ENCODE results near the gene TARS1. TPM values are rescaled to one million over a fixed set of nuclear protein-coding genes. Genes with fewer than 3 reads are reported as not detected.

TARS1 gene
- 101 and 118 TPM in 2 replicates for total RNA-seq (2014; rRNA removed; shearing (Covaris generic))
- total RNA-seq (2022) = 96.9 and 105 TPM in 2 replicates
- percentile 88 among the genes with signal in this experiment for Bru-seq, nascent RNA
- BruChase-seq, experiment 1, labeled RNA remaining after a 6-hour chase = percentile 81 among the genes with signal in this experiment
- percentile 89 among the genes with signal in this experiment for BruChase-seq, experiment 2, labeled RNA remaining after a 2-hour chase
- long read RNA-seq, full-length matches to known transcripts = 208 of 236 reads
- long read RNA-seq, partial matches to known transcripts = 9 of 236 reads
- long read RNA-seq, other reads (novel, unspliced or antisense) = 19 of 236 reads

DNA sequence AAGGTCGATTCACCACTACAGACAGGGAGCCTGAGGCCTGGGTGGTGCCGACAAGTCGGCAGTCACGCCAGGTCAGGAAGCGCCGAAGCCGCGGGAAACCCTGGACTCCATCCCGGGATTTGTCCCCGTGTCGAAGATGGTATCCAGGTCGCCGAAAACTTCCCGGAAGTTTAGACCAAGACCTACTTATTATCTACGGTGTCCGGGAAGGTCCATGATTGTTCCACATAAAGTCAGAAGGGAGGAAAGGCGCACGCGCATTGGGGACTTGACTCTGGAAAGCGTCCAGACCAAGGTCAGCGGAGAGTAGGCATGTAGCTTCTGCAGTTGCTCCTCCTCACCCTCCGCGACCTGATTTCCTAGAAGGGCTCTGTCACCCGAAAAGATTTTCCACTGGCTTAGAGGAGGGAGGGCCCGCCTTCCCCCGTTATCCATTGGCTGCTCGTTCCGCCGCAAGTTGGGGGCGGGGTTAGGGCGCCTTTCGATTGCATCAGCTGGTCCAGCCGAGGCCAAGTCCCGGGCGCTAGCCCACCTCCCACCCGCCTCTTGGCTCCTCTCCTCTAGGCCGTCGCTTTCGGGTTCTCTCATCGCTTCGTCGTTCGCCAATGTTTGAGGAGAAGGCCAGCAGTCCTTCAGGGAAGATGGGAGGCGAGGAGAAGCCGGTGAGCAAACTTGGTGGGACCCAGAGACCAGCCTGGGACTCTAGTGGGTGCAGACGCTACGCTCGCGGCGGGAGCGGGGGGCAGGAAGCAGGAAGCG lies at the start of gene TARS1:
Gene TARS1, plus strand, starts transcription at position 484 of the 759 bp plus-strand sequence. Its CDS starts 122 bp downstream, at position 606.
- no peaks in the 10 kb centered on the region for H3K9me2 ChIP-seq (ENCODE audit: insufficient read depth, low read length)
- CTCF ChIA-PET (ENCODE audit: unreplicated experiment) = no interaction called here
- intact Hi-C loops (cut with micrococcal nuclease; ENCODE audit: unreplicated experiment) = loop anchor here (5.0 to 10.0 kb wide), 4 partner anchors 564 to 1906 kb away; partner anchors contain the start of genes AMACR, BRIX1, C5orf22 and DROSHA

DNA sequence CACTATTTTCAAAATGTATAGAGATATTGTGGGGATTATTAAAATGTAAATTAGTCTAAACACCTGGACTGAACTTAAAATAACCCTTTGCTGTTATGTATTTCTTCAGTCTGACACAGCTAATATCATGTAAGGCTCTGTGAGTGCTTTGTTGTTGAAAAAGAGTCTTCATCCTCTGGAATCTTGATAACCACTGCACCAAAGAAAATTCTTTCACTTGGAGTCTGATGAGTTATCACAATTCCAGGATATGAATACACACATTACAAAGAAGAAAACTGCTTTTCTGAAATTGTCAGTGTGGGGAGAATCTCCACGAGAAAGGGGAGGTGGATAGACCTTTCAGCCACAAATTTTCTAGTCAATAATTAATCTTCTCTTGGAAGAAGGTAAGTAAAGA lies 42.3 kb upstream of the TARS1 start:
- POLR2A ChIA-PET = no interaction called here

More for the DNA sequence above, at the start of gene TARS1:
- peaks cover 15% of the 10 kb centered on the region for H3K4me1 ChIP-seq (ENCODE audit: insufficient read depth, low read length, poor library complexity, severe bottlenecking)
- H4K20me1 ChIP-seq (ENCODE audit: insufficient read depth, low read length) = peaks cover 19% of the 10 kb centered on the region; the same call in 1 of the 2 replicates
- no TSS peak for BruUV-seq (replicated peaks)
- no peaks in the 10 kb centered on the region for H3K9me3 ChIP-seq (ENCODE audit: low read length)
- peak within 1 kb of the TSS; percentile 66 for H3K27ac ChIP-seq (ENCODE audit: low read depth, low read length, poor library complexity, severe bottlenecking)
- peak; percentile 96 for DNase-seq (ENCODE audit: low spot score)
- H3K36me3 ChIP-seq (ENCODE audit: insufficient read depth, low read length) = peaks cover 18% of the 10 kb centered on the region
- peaks cover 34% of the 10 kb centered on the region for H3K79me2 ChIP-seq (ENCODE audit: insufficient read depth, low read depth, low read length)
- H3K4me2 ChIP-seq (ENCODE audit: low read length) = peak within 1 kb of the TSS; percentile 100
- POLR2A ChIA-PET = interaction anchor here (1.0 kb wide), 1 partner anchor 29 kb away, joined by 4 read pairs; no protein-coding TSS in a partner anchor
- H3K4me3 ChIP-seq (ENCODE audit: low read depth, low read length, poor library complexity, severe bottlenecking) = peak within 1 kb of the TSS; percentile 84
- TF ChIP-seq EZH2phosphoT487 (IDR thresholded peaks at IDR 0.05; ENCODE audit: borderline replicate concordance, low read depth, low read length) = no peak
- TF ChIP-seq, protein P1, sequence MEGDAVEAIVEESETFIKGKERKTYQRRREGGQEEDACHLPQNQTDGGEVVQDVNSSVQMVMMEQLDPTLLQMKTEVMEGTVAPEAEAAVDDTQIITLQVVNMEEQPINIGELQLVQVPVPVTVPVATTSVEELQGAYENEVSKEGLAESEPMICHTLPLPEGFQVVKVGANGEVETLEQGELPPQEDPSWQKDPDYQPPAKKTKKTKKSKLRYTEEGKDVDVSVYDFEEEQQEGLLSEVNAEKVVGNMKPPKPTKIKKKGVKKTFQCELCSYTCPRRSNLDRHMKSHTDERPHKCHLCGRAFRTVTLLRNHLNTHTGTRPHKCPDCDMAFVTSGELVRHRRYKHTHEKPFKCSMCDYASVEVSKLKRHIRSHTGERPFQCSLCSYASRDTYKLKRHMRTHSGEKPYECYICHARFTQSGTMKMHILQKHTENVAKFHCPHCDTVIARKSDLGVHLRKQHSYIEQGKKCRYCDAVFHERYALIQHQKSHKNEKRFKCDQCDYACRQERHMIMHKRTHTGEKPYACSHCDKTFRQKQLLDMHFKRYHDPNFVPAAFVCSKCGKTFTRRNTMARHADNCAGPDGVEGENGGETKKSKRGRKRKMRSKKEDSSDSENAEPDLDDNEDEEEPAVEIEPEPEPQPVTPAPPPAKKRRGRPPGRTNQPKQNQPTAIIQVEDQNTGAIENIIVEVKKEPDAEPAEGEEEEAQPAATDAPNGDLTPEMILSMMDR (conservative IDR thresholded peaks at IDR 0.05; ENCODE audit: low read length) = no peak
- peak within 1 kb of the TSS; percentile 83 for H2AFZ ChIP-seq (ENCODE audit: low read length)

More for the DNA sequence above, 42.3 kb upstream of the TARS1 start:
- intact Hi-C loops (cut with micrococcal nuclease; ENCODE audit: unreplicated experiment) = no loop called here
- Histone ChIP-seq H3K9me3 (ENCODE audit: low read length) (no peaks in the 10 kb centered on the region), H2AFZ (ENCODE audit: low read length) (peak overlapping the region; percentile 47; the same call in 1 of the 2 replicates), H3K4me3 (ENCODE audit: low read depth, low read length, poor library complexity, severe bottlenecking) (no peak overlapping the region), H3K36me3 (ENCODE audit: insufficient read depth, low read length) (no peaks in the 10 kb centered on the region), H4K20me1 (ENCODE audit: insufficient read depth, low read length) (no peaks in the 10 kb centered on the region), H3K9me2 (ENCODE audit: insufficient read depth, low read length) (no peaks in the 10 kb centered on the region), H3K4me1 (ENCODE audit: insufficient read depth, low read length, poor library complexity, severe bottlenecking) (peaks cover 14% of the 10 kb centered on the region), H3K79me2 (ENCODE audit: insufficient read depth, low read depth, low read length) (no peaks in the 10 kb centered on the region), H3K4me2 (ENCODE audit: low read length) (no peak overlapping the region), H3K27ac (ENCODE audit: low read depth, low read length, poor library complexity, severe bottlenecking) (no peak overlapping the region)
- CTCF ChIA-PET (ENCODE audit: unreplicated experiment) = no interaction called here
- DNase-seq (ENCODE audit: low spot score) = no peak
- no TSS peak for BruUV-seq (replicated peaks)
- no peak for TF ChIP-seq EZH2phosphoT487 (IDR thresholded peaks at IDR 0.05; ENCODE audit: borderline replicate concordance, low read depth, low read length)
- TF ChIP-seq, protein P1 (conservative IDR thresholded peaks at IDR 0.05; ENCODE audit: low read length) = no peak
